Prostate gland (tissue), 2 donors: ENCODE measurements around the gene KIF11. TPM values are rescaled to one million over a fixed set of nuclear protein-coding genes. Genes with fewer than 3 reads are reported as not detected.

Source experiments
- DNase-seq: peaks from one replicate; pipeline ENCODE4 v3.0.0-alpha.2; 2019; ENCODE audit warnings: low spot score
- H3K27ac ChIP-seq, 2 donors: fragments of 200-600 bp; sonication (generic); 2 replicates each; pipeline ENCODE4 v1.5.1; 2017 to 2019
- H3K27me3 ChIP-seq: fragments of 200-600 bp; sonication (generic); replicated peaks from 2 replicates; pipeline ENCODE4 v1.5.1; 2019; ENCODE audit not compliant: insufficient read depth
- H3K36me3 ChIP-seq, 2 donors: fragments of 200-600 bp; sonication (generic); 1 replicate in 1 of 2; 2 replicates in 1 of 2; pipeline versions ENCODE4 v1.5.1 to v1.8.1; 2017 to 2019
- H3K4me1 ChIP-seq: fragments of 200-600 bp; sonication (generic); replicated peaks from 2 replicates; pipeline ENCODE4 v1.5.1; 2019
- H3K4me3 ChIP-seq, 2 donors: fragments of 200-600 bp; sonication (generic); 2 replicates each; pipeline ENCODE4 v1.5.1; 2017 to 2019
- H3K9me3 ChIP-seq: fragments of 200-600 bp; sonication (generic); 2 replicates; pipeline ENCODE4 v1.5.1; 2017
- CTCF ChIP-seq, 4 experiments: fragments of 200-600 bp in 2 of 4; fragments of 450-650 bp in 2 of 4; sonication (generic) in 2 of 4; IDR thresholded peaks; 1 replicate in 3 of 4; 2 replicates in 1 of 4; pipeline ENCODE4 v1.5.1; 2016 to 2019; ENCODE audit warnings: antibody characterized with exemption in 4 of 4, mild to moderate bottlenecking in 2 of 4, moderate library complexity in 2 of 4
- POLR2A ChIP-seq: fragments of 450-650 bp; IDR thresholded peaks from one replicate; pipeline ENCODE4 v1.6.1; 2016; ENCODE audit warnings: antibody characterized with exemption, mild to moderate bottlenecking
- POLR2AphosphoS5 ChIP-seq: sonication (generic); formaldehyde crosslinking; IDR thresholded peaks from one replicate; pipeline ENCODE4 v1.6.1; 2017; ENCODE audit warnings: antibody characterized with exemption
- WGBS: methylation state at CpG from one replicate; pipeline ENCODE4 v1.1.5; 2018; 5-methylcytosine and 5-hydroxymethylcytosine counted together
- intact Hi-C: fragments of 100-400 bp; cut with DNase I; formaldehyde crosslinking; loops from one replicate; pipeline ENCODE4 v1.14.2; 2022
- total RNA-seq, 2 donors: library from RNA; depleted of rRNA; stranded (reverse); fragments of >200 nt; gene quantifications; one replicate each; pipeline ENCODE4 v1.1.0, GENCODE V29; 2016

Gene KIF11
- total RNA-seq, result 1 to 10 TPM; 3.0 to 5.5 TPM

- Histone ChIP-seq H3K27ac (peak within 1 kb of the TSS; percentile 85 to 90), H3K27me3 (no peaks in the 10 kb centered on the region), H3K36me3 (no peaks in the 10 kb centered on the region), H3K9me3 (no peaks in the 10 kb centered on the region), H3K4me1 (peaks cover 7% of the 10 kb centered on the region), H3K4me3 (peak within 1 kb of the TSS; percentile 45 to 58)
- DNase-seq, result peak; percentile 97
- TF ChIP-seq CTCF (IDR thresholded peaks at IDR 0.05) (peak in 1 of 4 experiments; percentile 8), POLR2AphosphoS5 (peak; percentile 98), POLR2A (peak; percentile 84)
- WGBS, result under 1% methylated on average over 51 of the region's 61 CpGs
- intact Hi-C loops, result loop anchor here (5.0 kb wide), 3 partner anchors 99 to 254 kb away; partner anchors contain the start of gene EXOC6
These were observed at the start of gene KIF11 for GRCh38 chr10:92592761-92593618. TSS of gene KIF11 (plus strand) at chr10:92593130. CDS start at chr10:92593376, 246 bp downstream.

DNA sequence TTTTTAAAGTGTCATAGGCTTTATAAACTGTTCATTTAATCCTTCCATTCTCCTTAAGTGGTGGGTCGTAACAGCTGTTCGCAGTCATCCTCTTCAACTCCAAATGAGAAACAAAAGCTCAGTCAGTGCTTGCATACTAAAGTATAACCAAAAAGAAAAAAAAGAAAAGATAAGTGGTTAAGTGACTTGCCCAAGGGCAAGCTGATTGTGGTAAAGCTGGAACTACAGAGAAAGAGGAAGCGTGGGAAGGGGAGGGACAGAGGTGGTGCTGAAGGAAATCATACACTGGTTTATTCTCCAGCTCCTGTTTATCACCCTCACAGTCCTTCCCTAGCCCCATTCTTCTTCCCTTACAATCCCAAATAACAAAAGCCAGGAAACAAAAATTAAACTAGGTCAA, 48.6 kb upstream of the KIF11 start:
- H3K4me1 ChIP-seq, result no peaks in the 10 kb centered on the region
- no peak for DNase-seq
- H3K9me3 ChIP-seq, result no peaks in the 10 kb centered on the region
- no peaks in the 10 kb centered on the region for H3K36me3 ChIP-seq
- intact Hi-C loops, result no loop called here
- 56% methylated on average over 3 of the region's 3 CpGs for WGBS
- TF ChIP-seq POLR2AphosphoS5 (no peak), POLR2A (no peak), CTCF (IDR thresholded peaks at IDR 0.05) (no peak)
- H3K4me3 ChIP-seq, result no peak overlapping the region
- H3K27ac ChIP-seq, result no peak overlapping the region
- no peaks in the 10 kb centered on the region for H3K27me3 ChIP-seq

DNA sequence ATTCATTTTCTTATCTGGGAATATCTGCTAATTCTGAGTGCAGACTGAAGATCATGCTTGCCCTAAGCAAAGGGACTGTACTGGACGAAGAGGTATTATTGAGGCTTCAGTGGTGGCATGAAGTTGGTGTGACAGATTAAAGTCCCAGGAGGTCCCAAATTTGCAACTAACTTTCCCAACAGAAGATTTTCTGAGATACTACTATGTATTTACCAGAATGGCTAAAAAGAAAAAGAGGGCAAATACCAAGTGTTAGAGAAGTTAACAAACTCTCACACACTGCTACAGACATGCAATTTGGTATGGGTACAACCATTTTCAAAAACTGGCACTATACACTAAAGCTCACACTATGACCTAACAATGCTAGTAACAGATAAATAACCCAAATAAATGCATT, 47.4 kb upstream of the KIF11 start:
- intact Hi-C loops, result no loop called here

DNA sequence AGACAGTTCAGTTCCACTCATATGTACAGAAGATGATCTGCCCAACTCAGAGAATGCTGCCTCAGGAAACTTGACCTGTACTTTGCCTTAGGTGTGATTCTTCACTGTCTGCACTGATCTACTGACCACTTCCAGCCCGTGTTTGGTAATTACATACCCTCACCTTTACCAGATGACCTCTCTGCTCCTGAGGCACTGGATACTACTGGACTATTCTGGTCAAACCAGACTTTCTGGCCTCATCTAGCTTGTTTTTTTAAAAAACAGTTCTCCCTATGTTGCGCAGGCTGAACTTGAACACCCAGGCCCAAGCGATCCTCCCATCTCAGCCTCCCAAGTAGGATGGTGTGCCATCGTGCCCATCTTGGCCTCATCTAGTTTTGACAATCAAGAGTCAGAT, 45.3 kb upstream of the KIF11 start:
- Histone ChIP-seq H3K27me3 (no peaks in the 10 kb centered on the region), H3K4me3 (no peak overlapping the region), H3K36me3 (no peaks in the 10 kb centered on the region), H3K27ac (no peak overlapping the region), H3K9me3 (no peaks in the 10 kb centered on the region), H3K4me1 (no peaks in the 10 kb centered on the region)
- DNase-seq, result no peak
- 86% methylated on average over 4 of the region's 4 CpGs for WGBS
- no peak for TF ChIP-seq POLR2AphosphoS5
- intact Hi-C loops, result no loop called here

More for the DNA sequence above, 47.4 kb upstream of the KIF11 start:
- H3K36me3 ChIP-seq, result no peaks in the 10 kb centered on the region
- no peaks in the 10 kb centered on the region for H3K27me3 ChIP-seq
- no peak for TF ChIP-seq POLR2AphosphoS5
- no peak for TF ChIP-seq POLR2A
- TF ChIP-seq CTCF (IDR thresholded peaks at IDR 0.05), result no peak
- WGBS, result 94% methylated on average over 1 of the region's 1 CpG
- H3K4me3 ChIP-seq, result no peak overlapping the region
- no peak overlapping the region for H3K27ac ChIP-seq
- DNase-seq, result no peak
- H3K9me3 ChIP-seq, result no peaks in the 10 kb centered on the region
- no peaks in the 10 kb centered on the region for H3K4me1 ChIP-seq

DNA sequence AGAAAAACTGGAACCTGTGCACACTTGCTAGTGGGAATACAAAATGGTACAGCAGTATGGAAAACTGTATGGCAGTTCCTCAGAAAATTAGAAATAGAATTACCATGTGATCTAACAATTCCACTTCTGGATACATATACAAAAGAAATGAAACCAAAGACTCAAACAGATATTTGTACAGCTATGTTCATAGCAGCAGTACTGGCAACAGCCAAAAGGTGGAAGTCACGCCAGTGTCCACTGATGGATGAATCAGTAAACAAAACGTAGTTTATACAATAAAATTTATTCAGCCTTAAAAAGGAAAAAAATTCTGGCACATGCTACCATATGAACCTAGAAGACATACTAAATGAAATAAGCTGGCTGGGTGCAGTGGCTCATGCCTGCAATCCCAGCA, 42.0 kb upstream of the KIF11 start:
- Histone ChIP-seq H3K36me3 (no peaks in the 10 kb centered on the region), H3K4me3 (no peak overlapping the region), H3K27ac (no peak overlapping the region), H3K9me3 (no peaks in the 10 kb centered on the region), H3K4me1 (no peaks in the 10 kb centered on the region), H3K27me3 (no peaks in the 10 kb centered on the region)
- 56% methylated on average over 2 of the region's 2 CpGs for WGBS
- peak in 1 of 4 experiments; percentile 29 for TF ChIP-seq CTCF (IDR thresholded peaks at IDR 0.05)
- peak; percentile 28 for TF ChIP-seq POLR2AphosphoS5
- TF ChIP-seq POLR2A, result no peak
- DNase-seq, result no peak
- intact Hi-C loops, result no loop called here
